HG03095 (cell line): ENCODE results near the gene CEACAM21.

Source experiments
- ATAC-seq: cut with Tn5 transposase; IDR thresholded peaks from one replicate; pipeline ENCODE4 v1.9.1; 2021; ENCODE audit warnings: moderate library complexity; ENCODE audit not compliant: unreplicated experiment

Gene CEACAM21

GRCh38 chr19:41616792-41617621 lies 41.0 kb downstream of the CEACAM21 start:
- ATAC-seq: no peak

- ATAC-seq: no peak
Measured at GRCh38 chr19:41617941-41618730, 42.2 kb downstream of the CEACAM21 start.

- no peak for ATAC-seq
Measured at GRCh38 chr19:41619018-41619556, 43.1 kb downstream of the CEACAM21 start.

GRCh38 chr19:41620171-41620570 lies 44.2 kb downstream of the CEACAM21 start:
- ATAC-seq: no peak

GRCh38 chr19:41621226-41621625 lies 45.3 kb downstream of the CEACAM21 start:
- no peak for ATAC-seq

- no peak for ATAC-seq
Measured at GRCh38 chr19:41621654-41622053, 45.7 kb downstream of the CEACAM21 start.

- ATAC-seq: no peak
Measured at GRCh38 chr19:41623360-41623759, 47.4 kb downstream of the CEACAM21 start.

- ATAC-seq: no peak
Measured at GRCh38 chr19:41624515-41624914, 48.5 kb downstream of the CEACAM21 start.

GRCh38 chr19:41624937-41625336 lies 49.0 kb downstream of the CEACAM21 start:
- ATAC-seq: no peak

- no peak for ATAC-seq
Measured at GRCh38 chr19:41626278-41626677, 50.3 kb downstream of the CEACAM21 start.

GRCh38 chr19:41626877-41627276 lies 50.9 kb downstream of the CEACAM21 start, which contains the start of gene CEACAM4:
Gene CEACAM4 (minus strand): TSS chr19:41627074. CDS start chr19:41626963, 111 bp downstream.
- ATAC-seq: no peak

GRCh38 chr19:41627966-41628675 lies 52.2 kb downstream of the CEACAM21 start:
- ATAC-seq: no peak
